GM18873 (cell line): ENCODE data around the gene TMEM271.
"Not testable (repeated sequence)": the region's sequence is repeated elsewhere in the genome, so short reads cannot be mapped to it uniquely, and the experiment has no call there.

Source experiments
- ATAC-seq: cut with Tn5 transposase; IDR thresholded peaks from one replicate; pipeline ENCODE4 v1.9.1; 2021; ENCODE audit warnings: mild to moderate bottlenecking, moderate library complexity, moderate number of reproducible peaks; ENCODE audit not compliant: unreplicated experiment, low FRiP score

TMEM271 gene

DNA sequence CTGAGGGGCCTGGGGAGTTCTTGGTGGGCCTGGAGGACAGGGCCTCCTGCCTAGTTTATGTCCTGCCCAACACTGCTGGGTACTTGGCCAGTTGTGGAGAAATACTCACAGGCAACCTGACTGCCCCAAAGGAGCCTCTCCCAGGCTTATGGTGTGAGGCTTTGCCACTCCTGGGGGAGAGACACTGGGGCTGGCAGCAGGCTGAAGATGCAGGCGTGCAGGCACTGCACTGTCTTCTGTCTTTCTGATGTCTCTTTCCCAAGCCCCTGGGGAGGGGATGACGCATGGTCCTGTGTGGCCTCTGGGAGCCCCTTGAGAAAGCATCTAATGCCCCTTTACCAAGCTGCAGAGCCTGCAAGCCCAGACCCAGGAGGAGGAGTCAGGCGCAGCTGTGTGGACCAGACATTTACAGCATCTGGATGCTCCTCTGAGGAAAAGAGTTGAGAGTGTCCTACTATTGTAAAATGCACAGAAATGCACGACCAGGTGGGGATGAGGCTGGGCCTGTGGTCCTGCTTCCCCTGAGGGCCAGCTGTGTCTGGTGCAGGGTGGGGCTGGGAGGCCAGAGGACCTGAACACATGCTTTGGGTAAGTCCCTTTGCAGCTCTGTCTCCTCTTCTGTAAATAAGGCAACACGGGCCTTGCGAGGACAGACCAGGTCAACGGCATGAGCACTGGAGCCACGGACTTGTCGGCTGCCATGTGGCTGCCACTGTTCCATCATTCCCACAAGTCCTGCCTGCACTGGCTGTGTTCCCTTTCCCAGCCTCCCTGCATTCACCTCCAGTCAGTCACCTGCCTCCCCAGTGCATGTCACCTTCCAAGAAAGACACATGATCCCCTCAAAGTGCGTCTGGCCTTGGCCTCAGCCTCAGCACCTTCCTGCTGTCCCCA, 8.4 kb downstream of the TMEM271 start:
- ATAC-seq = no peak

DNA sequence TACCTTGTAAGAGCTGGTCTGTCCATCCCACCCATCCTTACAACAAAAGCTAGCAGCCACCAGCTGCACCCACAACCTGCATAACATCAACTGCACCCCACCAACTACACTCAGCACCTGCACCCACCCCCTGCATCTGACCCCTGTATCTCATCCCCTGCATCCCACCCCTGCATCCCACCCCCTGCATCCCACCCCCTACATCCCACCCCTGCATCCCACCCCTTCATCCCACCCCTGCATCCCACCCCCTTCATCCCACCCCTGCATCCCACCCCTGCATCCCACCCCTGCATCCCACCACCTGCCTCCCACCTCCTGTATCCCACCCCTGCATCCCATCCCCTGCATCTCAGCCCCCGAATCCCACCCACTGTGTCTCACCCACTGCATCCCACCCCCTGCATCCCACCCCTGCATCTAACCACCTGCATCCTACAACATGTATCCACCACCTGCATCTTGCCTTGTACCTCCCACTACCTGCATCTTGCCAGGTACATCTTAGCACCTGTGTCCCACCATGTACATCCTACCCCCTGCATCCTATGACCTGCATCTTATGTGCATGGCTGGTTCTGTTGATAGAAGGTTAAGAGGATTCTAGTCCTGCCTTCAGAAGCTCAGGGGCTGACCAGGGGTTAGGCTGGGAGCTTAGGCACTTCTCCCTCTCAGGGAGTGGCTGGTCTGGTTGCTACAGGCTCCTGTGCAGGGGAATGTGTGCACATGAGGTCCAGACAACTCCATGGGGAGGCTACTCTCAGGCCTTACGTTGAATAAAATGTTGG, 9.4 kb downstream of the TMEM271 start:
- ATAC-seq = no peak

DNA sequence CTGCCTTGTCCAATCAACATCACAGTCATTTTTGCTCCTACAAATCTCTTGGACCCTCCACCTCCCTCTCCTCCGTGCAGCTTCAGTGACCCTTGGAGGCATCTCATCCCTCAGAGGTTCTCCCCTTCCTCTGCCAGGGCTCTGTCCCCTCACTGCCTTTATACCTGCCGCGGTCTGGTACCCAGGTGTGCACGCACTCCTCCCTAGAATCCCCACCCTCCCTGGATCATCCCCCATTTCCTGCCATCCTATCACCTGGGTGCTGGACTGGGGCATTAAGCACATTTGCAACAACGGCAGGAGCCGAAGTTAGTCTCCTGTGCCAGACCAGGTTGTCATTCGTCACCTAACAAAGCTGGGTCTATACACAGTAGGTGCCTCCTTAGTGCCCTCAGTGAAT, 10.1 kb downstream of the TMEM271 start:
- ATAC-seq = no peak

DNA sequence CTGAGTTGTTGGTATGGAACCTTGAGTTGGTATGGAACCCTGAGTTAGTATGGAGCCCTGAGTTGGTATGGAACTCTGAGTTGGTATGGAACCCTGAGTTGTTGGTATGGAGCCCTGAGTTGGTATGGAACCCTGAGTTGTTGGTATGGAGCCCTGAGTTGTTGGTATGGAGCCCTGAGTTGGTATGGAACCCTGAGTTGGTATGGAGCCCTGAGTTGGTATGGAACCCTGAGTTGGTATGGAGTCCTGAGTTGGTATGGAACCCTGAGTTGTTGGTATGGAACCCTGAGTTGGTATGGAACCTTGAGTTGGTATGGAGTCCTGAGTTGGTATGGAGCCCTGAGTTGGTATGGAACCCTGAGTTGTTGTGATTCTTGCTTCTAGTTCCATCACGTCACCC, 10.5 kb downstream of the TMEM271 start:
- ATAC-seq = not testable (repeated sequence)

DNA sequence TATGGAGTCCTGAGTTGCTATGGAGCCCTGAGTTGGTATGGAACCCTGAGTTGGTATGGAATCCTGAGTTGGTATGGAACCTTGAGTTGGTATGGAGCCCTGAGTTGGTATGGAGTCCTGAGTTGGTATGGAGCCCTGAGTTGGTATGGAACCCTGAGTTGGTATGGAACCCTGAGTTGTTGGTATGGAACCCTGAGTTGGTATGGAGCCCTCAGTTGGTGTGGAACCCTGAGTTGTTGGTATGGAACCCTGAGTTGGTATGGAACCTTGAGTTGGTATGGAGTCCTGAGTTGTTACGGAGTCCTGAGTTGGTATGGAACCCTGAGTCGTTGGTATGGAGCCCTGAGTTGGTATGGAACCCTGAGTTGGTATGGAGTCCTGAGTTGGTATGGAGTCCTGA, 13.6 kb downstream of the TMEM271 start:
- ATAC-seq = not testable (repeated sequence)

DNA sequence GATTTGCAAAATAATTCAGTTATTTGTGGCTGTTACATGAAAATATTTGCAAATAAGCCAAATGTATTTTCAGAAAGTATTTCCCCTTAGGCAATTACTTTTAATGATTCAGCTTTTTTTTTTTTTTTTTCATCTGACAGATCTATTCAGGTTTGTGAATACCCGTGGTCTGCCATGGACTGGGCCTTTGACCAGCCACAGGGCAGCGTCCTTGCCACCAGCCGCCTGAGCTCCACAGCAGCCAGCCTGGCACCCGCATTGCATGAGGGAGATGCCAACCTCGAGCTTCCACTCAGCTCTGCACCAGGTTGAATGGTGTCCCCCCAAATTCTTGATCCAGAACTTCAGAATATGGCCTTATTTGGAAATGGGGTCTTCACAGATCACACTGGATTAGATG, 14.7 kb downstream of the TMEM271 start:
- no peak for ATAC-seq

DNA sequence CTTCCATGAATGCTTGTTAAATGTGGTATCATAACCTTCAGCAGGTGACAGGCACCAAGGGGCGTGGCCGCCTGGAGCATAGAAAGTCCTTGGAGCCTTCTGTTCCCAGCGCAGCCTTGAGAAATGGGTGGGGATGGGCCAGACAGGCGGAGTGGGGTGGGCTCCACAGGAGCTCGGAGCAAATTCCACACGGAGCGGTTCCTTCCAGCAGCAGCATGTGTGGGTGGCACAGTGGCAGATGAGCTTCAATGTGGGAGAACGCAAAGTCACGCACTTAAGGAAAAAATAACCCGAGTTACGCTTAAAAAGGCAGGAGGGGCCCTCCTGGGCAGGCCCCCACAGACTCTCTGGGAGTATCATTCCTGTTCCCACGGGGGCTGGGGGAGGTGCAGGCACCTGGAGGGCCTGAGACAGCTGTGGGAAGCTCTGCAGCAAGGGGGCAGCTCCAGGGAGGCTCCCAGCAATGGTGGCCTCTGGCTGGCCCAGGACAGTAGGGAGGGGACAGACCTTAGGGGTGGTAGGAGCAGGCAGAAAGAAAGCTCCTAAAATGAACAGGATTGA, 15.3 kb downstream of the TMEM271 start:
- no peak for ATAC-seq

DNA sequence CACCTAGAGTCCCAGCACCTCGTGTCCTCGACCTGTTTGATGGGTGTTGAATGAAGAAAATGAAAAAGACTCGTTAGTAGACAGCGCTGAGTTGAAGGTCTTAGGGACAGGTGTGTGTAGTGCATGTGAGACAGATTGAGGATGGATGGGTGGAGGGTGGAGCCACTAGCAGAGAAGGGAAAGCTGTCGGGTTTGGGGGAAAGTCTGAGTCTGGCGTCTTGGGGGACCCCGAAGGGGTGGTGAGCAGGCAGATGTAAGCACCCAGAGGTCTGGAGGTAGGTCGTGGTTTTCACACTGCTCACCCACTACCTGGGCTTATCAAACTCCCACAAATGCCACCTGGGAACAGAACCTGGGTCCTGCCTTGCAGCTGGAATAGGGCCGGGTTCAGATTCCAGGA, 16.0 kb downstream of the TMEM271 start:
- ATAC-seq = no peak

DNA sequence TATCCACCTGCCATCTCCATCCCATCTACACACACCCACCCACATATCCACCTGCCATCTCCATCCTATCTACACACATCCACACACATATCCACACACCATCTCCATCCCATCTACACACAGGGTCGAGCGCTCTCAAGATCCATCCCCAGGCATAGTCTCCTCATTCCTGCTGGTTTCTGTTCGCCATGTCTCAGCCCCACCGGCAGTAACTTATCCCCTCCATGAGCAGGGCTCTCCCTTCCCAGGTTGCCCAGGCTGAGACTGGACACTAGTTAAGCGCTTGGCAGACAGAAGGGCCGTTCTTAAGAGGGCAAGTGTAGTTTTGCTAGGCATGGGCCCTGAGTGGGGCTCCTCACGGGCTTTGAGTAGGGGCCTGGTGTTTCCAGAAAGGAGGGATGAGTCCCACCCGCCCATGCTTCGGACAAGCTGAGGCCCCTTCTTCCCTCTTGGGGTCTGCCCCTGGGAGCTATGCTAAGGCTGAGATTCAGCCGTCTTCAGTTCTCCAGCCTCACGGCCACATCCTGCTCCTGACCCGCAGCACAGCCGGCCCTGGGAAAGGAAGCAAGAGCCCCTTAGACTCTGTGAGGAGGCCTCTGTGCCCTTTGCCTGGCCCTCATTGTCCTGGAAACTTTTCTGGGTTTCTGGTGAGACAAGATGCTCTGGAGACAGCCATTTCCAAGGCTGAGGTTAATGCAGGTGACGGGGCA, 20.4 kb downstream of the TMEM271 start:
- no peak for ATAC-seq

DNA sequence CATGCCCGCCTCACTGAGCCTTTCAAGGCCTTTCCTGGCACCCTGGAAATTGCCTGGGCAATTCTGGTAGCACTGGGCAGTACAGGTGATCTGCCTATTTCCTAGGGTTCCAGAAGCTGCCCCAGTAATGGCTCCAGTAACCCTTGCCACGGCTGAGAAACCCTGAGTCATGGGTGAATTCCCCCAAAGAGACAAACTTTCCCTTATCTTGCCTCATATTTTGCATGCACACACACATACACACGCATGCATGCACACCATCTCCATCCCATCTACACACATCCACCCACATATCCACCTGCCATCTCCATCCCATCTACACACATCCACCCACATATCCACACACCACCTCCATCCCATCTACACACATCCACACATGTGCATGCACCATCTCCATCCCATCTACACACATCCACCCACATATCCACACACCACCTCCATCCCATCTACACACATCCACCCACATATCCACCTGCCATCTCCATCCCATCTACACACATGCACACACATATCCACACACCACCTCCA, 21.2 kb downstream of the TMEM271 start:
- ATAC-seq = not testable (repeated sequence)

DNA sequence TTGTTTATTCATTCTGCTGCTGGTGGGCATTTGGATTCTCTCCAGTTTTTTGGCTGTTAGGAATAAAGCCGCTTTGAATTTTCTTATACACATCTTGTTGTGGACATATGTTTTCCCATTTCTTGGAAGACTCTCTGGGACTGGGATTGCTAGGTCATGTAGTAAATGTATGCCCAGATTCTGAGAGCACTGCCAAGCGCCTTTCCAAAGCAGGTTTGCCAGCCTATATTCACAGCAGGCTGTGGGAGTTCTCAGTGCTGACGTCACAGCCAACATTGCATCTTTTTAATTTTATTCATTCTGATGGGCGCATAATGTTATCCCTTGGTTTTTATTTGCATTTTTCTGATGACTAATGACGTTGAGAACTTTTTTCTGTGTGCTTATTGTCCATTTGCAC, 24.1 kb downstream of the TMEM271 start:
- ATAC-seq = no peak

DNA sequence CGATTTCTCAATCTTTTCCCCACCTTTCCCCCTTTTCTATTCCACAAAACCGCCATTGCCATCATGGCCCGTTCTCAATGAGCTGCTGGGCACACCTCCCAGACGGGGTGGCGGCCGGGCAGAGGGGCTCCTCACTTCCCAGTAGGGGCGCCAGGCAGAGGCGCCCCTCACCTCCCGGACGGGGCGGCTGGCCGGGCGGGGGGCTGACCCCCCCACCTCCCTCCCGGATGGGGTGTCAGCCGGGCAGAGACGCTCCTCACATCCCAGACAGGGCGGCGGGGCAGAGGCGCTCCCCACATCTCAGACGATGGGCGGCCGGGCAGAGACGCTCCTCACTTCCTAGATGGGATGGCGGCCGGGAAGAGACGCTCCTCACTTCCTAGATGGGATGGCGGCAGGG, 25.8 kb downstream of the TMEM271 start:
- ATAC-seq = not testable (repeated sequence)

DNA sequence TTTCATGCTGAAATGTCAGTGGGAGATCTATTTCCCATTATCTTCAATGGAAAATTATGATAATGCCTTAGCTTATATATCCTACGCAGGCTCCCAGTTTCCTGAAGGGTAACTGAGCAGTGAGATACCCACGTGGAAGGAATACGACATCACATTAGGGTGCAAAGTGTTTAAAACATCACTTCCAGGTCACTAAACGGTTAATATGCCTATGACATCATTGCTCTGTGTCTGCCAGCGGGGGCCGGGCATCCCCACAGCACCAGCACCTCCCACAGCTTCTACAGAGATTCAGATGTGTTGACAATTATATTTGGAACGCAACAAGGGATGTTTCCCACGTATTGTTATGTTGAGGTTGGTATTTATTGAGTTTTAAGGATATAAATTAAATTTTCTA, 27.1 kb downstream of the TMEM271 start:
- no peak for ATAC-seq

DNA sequence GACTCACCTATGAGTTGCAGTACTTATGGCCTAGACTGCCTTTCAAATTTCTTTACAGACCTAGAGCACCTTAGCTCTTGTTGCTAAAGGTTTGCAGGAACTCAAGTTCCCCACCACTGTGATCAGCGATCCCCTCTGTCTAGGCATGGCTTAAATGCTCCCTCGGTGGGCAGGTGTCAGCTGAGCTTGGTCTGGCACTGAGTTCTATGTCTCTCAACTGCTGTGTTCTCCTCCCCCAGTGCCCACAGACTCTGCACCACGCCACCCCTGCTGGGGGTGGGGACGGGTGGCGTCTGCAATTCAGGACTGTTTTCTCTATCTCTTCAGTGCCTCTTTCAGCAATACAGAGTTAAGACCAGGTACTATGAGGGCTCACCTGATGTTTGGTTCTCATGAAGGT, 30.5 kb downstream of the TMEM271 start:
- ATAC-seq = no peak

DNA sequence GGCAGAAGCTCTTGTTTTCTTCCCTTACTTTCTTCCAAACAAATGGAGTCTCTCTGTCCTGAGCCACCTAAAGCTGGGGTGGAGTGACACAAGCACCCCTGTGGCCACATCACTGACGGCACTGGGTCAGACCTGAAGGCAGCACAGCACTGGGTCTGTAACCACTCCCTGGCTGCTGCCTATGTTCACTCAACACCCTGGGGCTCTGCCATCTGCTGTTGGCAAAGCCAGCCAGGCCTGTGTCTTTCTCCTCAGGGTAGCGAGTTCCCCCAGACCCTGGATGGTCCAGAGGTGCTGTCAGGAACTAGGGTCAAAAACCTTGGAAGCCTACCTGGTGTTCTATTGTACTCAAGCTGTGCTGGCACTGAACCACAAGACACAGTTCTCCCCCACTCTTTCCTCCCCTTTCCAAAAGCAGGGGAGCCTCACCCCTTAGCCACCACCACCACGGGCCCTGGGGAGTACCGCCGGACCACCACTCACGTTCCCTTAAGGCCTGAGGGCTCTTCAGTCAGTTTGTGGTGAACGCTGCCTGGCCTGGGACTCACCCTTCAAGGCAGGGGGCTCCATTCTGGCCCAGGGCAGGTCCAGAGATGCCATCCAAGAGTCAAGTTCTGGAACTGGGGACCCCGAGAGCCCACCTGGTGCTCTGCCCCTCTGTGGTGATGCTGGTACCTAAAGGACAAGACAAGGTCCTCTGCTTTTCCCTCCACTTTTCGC, 31.5 kb downstream of the TMEM271 start:
- ATAC-seq = no peak

DNA sequence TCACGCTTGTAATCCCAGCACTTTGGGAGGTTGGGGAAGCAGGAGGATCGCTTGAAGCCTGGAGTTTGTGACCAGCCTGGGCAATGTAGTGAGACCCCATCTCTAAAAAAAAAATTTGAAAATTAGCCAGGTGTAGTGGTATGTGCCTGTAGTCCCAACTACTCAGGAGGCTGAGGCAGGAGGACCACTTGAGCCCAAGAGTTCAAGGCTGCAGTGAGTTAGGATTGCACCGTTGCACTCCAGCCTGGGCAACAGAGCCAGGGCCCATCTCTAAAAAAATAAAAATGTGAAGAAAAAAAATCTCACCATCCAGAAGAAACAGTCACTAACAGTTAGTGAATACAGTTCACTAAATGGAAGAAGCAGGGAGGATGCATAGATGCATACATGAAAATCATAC, 34.8 kb downstream of the TMEM271 start:
- no peak for ATAC-seq

DNA sequence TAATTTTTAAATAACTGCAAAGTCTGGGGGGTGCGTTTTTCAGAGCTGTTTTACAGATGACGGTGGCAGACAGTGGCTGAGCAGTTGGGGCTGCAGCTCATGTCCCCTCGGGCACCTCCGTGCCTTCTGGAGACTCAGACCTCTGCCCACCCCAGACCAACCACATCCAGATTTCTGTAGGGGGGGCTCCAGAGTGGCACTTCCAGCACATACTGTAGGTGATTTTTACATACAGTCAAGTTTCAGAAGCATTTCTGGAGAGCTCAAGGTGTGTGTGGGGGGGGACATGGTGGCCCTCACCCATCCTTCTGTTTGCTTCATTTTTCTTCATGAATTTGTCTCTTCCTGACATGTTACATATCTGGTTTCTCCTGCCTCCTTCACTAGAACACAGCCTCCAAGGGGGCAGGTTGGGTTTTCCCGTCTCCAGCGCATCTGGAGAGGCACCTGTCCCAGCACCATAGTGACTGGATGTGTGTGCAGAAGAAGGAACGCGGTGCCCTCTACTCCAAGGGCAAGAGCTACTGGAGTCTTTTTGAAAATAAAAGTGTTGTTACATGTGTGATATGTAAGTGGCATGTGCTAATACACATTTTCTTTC, 37.5 kb downstream of the TMEM271 start:
- no peak for ATAC-seq

DNA sequence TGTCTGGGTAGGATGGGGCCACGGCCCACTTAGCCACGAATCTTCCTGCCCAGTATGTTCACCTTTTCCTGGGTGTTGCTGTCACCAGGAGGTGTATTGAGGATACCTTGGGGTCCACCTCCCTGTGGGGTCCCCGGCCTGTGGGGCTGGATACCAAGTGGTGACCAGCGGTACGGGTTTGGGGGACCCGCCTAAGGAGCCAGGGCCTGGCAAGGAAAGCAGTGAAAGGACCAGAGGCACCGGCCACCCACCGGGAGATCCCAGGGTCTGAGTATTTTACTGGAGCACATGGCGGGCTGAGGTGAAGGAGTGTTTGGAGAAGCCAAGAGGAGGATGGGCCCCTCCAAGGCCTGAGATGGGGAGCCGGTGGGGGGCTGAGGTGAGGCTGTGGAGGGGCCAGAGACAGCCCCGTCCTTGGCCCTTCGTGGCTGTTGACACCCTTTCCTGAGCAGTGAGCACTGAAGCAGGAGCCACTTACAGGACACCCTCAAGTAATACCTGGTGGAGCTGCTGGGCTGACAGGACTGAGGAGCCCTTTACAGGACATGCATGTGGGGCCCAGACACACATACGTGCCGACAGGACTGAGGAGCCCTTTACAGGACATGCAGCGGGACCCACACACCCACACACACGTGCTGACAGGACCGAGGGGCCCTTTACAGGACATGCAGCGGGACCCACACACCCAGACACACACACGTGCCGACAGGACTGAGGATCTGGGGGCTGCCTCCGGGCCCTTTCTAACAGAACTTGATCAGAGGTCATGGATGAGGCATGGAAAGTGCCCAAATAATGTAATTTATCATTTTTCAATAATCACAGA, 38.4 kb downstream of the TMEM271 start:
- no peak for ATAC-seq
